GM19351 (cell line): ENCODE data around the gene PCDH19.

Source experiments
- ATAC-seq: cut with Tn5 transposase; IDR thresholded peaks from one replicate; pipeline ENCODE4 v1.9.1; 2021; ENCODE audit warnings: mild to moderate bottlenecking, moderate library complexity; ENCODE audit not compliant: unreplicated experiment

Gene PCDH19

DNA sequence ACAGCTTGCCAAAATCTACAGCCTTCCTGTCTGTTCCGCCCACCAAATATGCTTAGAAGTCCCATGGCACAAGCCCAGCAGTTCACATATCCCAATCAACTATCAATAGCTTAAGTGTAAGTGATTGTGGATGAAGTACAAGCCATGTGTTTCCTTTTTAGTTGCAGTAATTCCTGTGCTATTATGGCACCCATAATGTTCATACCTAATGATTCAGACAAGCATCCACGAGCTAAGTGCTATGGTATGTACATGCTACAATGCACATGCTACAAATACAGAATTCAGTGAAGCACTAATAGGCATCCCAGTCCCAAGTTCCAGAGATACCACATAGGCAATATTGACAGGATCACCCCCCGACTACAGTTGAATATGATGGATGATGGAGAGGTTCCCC, 94.5 kb downstream of the PCDH19 start:
- ATAC-seq = no peak

DNA sequence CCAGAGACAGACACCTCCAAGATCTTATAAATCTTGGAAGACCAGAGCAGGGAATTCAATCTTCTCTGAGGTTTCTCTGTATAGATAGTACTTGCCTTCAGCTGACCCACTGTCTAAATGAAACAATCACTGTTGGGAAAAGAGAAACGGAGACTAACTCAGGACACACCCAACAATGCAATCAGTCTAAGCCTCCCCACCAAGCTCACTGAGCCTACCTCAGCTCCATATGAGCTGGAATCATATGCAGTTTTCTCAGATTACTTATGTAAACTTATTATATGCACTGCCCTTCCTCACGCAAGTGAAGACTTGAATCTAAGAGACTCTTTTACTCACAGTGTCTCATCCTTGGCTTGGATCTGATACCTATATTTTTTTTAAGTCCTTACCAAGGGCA, 110.5 kb downstream of the PCDH19 start:
- ATAC-seq = no peak

DNA sequence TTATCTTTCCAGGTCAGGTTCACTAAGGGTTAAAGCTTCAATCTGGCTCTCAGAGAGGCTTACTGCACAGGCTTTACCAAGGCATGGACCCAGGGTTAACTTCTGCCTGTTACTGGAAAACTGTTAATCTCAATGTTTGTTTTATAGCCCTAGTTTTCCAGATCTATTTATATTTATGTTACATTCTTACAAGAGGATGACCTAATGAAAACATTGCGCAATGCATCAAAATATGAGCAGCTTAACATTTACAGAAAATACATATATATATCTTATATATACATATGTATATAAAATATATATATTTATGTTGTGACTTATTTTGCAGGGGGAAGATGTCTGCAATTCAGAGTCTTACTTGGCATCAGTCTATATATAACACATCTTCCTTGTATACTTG, 112.3 kb downstream of the PCDH19 start:
- ATAC-seq = no peak

DNA sequence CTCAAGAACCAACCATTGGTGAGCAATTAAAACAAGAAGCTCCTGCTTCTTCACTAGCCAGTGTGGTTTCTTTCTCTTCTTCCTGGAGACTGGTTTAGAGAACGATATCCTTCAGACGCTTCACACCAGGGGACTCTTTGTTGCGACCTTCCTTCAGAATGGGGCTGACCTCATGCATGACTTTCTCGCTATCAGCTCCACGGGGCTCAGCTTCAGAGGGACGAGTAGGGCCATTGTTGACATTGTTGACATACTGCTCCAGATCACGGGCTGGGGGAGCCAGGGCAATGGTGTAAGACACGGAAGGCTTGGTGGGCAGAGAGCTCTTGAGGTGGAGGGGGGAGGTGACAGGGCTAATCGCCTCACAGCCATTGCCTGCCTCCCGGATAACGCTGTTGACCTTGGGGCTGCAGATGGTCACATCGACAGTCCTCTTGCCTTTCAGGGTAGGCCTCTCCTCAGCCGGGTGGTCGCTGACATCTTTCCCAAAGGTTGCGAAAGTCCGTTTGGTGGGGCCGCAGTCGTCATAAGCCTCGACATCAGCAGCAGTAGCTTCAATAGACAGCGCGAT, 113.8 kb downstream of the PCDH19 start:
- ATAC-seq = no peak

DNA sequence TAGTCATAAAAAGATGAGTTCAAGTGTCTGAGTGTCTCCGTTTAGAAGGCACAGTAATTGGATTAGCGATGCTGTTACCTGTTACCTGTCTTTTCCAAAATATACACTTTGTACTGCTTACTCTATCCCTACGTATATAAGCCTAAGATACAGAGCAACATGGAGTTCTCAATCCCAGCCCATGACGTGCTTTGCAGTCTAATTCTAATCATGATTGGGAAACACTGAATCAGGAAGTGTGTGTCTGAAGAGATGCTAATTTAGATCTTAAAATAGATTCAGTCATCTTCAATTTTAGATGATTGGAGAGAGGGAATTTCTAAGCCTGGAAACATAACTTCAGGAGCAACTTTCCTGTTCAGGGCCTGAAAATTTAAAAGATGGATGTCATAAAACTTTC, 115.1 kb downstream of the PCDH19 start:
- no peak for ATAC-seq

DNA sequence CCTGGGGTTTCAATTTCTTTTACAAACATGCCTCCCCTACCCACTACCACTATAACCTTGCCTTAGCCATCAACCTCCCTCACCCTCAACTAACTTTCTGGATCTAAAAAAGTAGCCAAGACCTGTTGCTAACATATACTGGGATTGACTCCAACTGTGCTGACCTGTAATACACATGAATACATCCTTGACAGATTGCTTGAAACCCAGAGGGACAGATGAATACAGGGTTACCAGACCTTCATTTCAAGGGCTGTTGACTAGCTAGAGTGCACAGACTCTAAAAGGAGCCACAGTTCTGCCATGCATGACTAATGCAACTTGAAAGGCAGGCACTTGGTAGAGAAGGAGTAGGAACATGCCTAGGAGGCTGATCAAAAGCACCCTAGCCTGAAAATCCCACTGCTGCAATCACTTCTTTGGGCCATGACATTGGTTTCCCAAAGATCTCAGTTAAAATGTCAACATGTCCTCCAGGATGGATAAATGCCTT, 121.0 kb downstream of the PCDH19 start:
- ATAC-seq = no peak

DNA sequence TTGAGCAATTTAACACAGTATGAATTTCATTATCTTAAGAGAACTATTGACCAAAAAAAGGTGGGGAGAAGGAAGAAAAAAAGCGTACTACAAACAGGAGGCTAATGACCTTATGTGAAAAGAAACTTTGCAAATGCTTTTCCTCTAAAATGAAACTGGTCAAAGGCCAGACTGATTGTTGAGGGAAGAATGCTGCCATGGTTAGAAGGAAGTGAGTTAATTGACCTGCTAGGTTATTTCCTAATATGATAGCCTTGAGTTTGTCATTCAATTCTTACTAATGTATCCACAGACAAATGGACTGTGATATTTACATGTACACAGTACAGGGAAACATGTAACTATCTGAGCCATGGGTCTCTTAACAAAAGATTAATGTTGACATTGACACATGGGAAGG, 132.8 kb downstream of the PCDH19 start:
- no peak for ATAC-seq

DNA sequence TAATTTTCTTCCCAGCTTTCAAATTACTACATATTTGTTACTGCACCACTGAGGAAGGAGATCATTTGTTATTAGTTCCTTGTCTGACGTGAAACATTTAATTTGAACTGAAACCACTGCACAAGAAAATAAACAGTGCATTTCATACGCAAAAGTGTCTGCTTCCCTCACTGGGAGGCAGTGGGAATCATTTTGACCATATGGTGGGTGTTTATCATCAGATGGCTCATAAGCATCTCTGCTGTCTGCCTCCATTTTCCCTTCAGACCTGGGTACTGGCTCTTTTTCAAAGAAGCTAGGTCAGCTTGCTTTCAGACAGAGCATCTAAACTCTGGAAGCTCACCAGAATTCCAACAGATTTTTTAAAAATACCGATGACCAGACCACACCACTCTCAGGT, 135.2 kb downstream of the PCDH19 start:
- no peak for ATAC-seq

DNA sequence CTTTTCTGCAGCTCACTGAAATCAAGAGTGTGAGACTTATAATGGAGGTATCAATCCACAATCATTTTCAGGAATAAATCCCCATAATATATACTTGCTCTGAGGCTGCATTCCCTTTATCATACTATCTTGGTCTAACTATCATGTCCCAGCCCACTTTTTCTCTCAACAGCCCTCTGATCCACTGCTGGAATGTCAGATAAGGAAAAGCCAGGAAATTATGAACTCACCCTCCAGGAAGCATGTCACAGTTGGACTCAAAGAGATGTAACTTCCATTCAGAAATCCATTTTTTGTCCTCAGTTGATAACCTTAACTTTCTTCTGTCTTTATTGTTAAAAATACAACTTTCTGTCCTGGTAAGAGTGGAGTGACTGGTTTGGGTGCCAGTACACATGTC, 144.9 kb downstream of the PCDH19 start:
- ATAC-seq = no peak

DNA sequence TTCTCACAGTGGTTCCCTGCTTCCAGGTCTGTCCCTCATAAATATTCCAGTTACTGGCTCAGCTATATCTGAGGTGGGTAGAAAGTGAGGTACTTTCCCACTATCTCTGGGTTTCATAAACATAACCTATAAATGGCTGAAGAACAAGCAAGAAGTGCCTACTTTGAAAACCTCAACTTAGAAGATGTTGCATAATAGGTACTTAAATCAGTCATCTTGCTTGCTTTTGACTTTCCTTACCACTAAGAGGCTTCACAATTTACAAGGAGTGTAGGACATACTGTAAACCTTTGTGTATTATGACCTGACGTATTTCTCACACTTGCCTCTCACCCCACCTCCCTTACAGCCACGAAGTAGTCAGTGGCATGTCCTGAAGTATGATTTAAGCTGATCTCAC, 145.9 kb downstream of the PCDH19 start:
- ATAC-seq = peak; percentile 90

DNA sequence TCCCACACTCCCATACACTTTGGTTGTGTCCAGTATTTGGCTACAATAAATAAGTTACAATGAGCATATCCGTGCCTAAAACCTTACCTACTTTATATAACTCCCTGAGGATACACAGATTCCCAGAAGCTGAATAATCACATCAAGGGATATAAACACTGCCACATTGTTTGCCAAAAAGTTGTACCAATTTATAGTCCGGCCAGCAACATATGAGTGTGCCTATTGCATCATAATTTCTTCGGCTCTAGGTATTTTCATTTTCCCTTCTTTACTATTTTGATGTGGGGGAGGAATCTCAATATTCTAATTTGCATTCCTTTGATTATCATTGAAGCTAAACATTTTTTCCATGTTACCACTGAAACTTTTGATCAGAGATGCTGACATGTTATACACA, 146.4 kb downstream of the PCDH19 start:
- ATAC-seq = no peak

DNA sequence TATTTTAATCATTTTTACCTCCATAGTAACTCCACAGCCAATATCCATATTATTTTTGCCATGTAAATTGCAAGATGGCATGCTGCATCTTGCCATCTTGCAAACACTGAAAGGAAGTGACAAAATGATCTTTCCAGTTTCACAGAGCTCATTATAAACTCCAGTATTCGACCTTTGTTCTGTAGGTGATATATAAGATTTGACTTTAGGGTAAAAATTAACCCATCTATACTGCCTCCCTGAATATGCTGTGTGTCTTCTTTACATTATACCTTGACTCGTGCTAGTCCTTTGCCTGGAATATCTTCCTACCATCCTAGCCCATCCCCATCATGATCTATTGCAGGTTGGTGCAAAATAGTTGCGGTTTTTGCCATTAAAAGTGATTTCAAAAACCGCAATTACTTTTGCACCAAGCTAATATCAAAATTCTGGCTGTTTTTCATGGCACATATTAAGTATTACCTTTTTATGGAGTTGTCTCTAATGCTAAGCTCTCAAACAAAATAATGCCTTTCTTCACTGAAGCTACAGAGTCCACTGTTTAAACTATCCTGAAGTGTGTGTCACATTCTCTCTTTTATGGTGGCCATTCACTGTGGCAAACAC, 161.1 kb downstream of the PCDH19 start:
- ATAC-seq = no peak

DNA sequence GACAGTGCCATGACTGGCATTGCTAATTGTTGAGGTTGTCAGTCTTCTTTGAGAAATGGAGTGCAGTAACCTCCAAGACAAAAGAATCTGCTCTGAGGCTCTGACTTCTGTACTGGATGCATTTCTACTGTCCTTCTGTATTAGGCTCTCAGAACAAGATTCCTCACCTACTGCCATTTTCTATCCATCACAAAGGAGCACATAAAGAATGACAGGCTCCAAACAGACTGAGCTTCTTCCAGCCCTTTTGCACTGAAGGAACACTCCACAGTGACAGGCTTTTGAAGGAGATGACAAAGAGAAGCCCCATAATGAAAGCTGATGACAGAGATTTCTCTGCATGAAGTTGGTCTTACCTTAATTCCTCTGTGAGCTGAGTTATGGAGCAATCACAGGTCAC, 162.2 kb downstream of the PCDH19 start:
- no peak for ATAC-seq

DNA sequence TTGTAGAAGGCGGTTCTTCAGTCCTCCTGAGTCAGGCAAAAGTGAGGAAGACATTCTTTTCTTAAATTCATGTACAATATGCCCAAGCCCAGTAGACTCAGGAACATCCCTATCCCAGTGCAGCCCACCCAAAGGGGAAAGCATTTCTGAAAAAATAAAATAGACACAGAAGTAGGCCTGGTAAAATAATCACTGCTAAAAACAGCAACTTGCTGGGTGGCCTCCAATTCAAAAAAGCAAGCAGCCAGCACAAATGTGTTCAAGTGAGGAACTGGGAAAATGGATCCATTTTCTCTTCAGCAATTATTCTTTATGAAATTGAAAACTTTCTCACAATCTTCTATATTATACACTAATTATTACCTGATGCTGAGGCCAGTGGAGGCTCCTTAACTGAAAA, 165.4 kb downstream of the PCDH19 start:
- ATAC-seq = no peak
